Measurements from ENCODE around the gene RBX1. TPM values are rescaled to one million over a fixed set of nuclear protein-coding genes. Genes with fewer than 3 reads are reported as not detected.

The RBX1 gene
- total and polyA plus RNA-seq, 2 experiments from 2014 or later: 31.7 to 340 TPM

DNA sequence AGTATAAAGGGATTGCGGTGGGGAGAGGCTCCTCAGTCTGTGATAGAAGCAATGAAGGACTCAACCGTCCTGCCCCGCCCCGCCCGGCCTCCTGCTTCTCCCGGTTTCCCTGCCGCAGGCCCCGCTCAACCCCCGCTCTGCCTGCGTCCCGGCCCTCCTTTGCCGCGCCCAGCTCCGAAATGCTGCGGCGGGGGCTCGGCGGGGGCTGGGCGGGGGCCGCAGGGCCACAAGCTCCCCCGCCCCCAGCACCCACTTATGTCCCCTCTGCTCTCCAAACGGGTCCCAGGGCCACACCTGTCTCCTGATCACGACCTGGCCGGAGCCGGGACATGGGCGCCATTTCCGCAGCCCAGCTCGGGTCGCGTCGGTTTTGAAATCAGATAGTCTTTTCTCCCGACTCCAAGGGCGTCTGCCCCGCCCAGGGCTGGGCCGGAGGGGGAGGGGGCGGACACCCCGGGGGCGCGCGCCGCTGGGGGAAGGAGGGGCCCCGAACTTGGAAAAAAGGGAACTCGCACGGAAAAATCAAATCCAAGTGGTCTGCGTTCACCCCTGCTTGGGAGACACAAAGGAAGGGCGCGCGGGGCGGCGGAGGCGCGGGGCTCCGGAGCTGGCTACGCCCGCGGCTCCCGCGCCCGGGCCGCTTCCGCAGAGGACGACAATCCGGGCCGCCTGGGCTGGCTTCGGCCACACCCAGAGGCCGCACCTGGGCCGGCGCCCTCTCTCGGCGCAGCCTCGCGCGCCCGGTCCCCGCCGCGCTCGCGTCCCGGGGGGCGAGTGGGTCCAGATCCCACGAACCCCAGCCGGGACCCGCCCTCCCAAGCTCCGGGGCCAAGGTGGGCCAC, 70.7 kb downstream of the RBX1 start:
- no peaks in the 10 kb centered on the region for H3K36me3 ChIP-seq (ENCODE audit: insufficient read depth)
- no peaks in the 10 kb centered on the region for H3K9me2 ChIP-seq (ENCODE audit: insufficient read depth)
- DNase-seq (ENCODE audit: low spot score): peak; percentile 77
- H4K20me1 ChIP-seq (replicated peaks; ENCODE audit: insufficient read depth): no peaks in the 10 kb centered on the region
- TF ChIP-seq JUNB (IDR thresholded peaks at IDR 0.05; ENCODE audit: unreplicated experiment) (no peak), STAT1 (IDR thresholded peaks at IDR 0.05; ENCODE audit: unreplicated experiment) (no peak), POLR2AphosphoS5 (IDR thresholded peaks at IDR 0.05; ENCODE audit: low read depth) (peak; percentile 65; the same call in 1 of the 2 replicates)
- H3K27me3 ChIP-seq (ENCODE audit: insufficient read depth): peaks cover 8% of the 10 kb centered on the region; the same call in 1 of the 2 replicates
- Mint-ChIP-seq H3K4me1 (peaks cover 18% of the 10 kb centered on the region), H3K4me3 (peak overlapping the region; percentile 95), H3K9me3 (no peaks in the 10 kb centered on the region; the same call in 2 of the 3 replicates), H3K27ac (peak overlapping the region; percentile 99), H3K27me3 (ENCODE audit: insufficient read depth, low read depth, poor library complexity) (peaks cover 8% of the 10 kb centered on the region), H3K36me3 (ENCODE audit: low read depth) (peaks cover 3% of the 10 kb centered on the region; the same call in 1 of the 3 replicates)
- H3K27ac ChIP-seq (ENCODE audit: low read depth): peak overlapping the region; percentile 99
- H2AFZ ChIP-seq: peak overlapping the region; percentile 96
- peak; percentile 67 for ATAC-seq
- H3F3A ChIP-seq (replicated peaks; ENCODE audit: low read depth): peaks cover 12% of the 10 kb centered on the region
- H3K4me2 ChIP-seq: peak overlapping the region; percentile 75
- peak overlapping the region; percentile 83 for H3K4me3 ChIP-seq
- H3K4me1 ChIP-seq (ENCODE audit: insufficient read depth): peaks cover 13% of the 10 kb centered on the region
- H3K79me2 ChIP-seq (replicated peaks; ENCODE audit: insufficient read depth): no peaks in the 10 kb centered on the region

- H3K9me3 Mint-ChIP-seq: no peaks in the 10 kb centered on the region; the same call in 2 of the 3 replicates
- Histone ChIP-seq H2AFZ (peak overlapping the region; percentile 96), H3K4me2 (peak overlapping the region; percentile 75), H3K79me2 (replicated peaks; ENCODE audit: insufficient read depth) (no peaks in the 10 kb centered on the region), H3K4me1 (ENCODE audit: insufficient read depth) (peaks cover 13% of the 10 kb centered on the region), H3K4me3 (peak overlapping the region; percentile 83), H4K20me1 (replicated peaks; ENCODE audit: insufficient read depth) (no peaks in the 10 kb centered on the region), H3F3A (replicated peaks; ENCODE audit: low read depth) (peaks cover 12% of the 10 kb centered on the region), H3K9me2 (ENCODE audit: insufficient read depth) (no peaks in the 10 kb centered on the region), H3K27ac (ENCODE audit: low read depth) (peak overlapping the region; percentile 99), H3K27me3 (ENCODE audit: insufficient read depth) (peaks cover 8% of the 10 kb centered on the region; the same call in 1 of the 2 replicates), H3K36me3 (ENCODE audit: insufficient read depth) (no peaks in the 10 kb centered on the region)
- TF ChIP-seq CREB1 (CRISPR knock-in tag; IDR thresholded peaks at IDR 0.05; ENCODE audit: low read depth) (peak; percentile 62; the same call in 1 of the 2 replicates), POLR2AphosphoS5 (IDR thresholded peaks at IDR 0.05; ENCODE audit: low read depth) (peak; percentile 75)
- TF ChIP-seq, protein P1, sequence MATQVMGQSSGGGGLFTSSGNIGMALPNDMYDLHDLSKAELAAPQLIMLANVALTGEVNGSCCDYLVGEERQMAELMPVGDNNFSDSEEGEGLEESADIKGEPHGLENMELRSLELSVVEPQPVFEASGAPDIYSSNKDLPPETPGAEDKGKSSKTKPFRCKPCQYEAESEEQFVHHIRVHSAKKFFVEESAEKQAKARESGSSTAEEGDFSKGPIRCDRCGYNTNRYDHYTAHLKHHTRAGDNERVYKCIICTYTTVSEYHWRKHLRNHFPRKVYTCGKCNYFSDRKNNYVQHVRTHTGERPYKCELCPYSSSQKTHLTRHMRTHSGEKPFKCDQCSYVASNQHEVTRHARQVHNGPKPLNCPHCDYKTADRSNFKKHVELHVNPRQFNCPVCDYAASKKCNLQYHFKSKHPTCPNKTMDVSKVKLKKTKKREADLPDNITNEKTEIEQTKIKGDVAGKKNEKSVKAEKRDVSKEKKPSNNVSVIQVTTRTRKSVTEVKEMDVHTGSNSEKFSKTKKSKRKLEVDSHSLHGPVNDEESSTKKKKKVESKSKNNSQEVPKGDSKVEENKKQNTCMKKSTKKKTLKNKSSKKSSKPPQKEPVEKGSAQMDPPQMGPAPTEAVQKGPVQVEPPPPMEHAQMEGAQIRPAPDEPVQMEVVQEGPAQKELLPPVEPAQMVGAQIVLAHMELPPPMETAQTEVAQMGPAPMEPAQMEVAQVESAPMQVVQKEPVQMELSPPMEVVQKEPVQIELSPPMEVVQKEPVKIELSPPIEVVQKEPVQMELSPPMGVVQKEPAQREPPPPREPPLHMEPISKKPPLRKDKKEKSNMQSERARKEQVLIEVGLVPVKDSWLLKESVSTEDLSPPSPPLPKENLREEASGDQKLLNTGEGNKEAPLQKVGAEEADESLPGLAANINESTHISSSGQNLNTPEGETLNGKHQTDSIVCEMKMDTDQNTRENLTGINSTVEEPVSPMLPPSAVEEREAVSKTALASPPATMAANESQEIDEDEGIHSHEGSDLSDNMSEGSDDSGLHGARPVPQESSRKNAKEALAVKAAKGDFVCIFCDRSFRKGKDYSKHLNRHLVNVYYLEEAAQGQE (IDR thresholded peaks at IDR 0.05; ENCODE audit: unreplicated experiment): no peak
- ATAC-seq (peak; percentile 79), DNase-seq (ENCODE audit: low spot score) (peak; percentile 96)
- H3K27me3 Mint-ChIP-seq (ENCODE audit: insufficient read depth, low read depth, poor library complexity): peaks cover 13% of the 10 kb centered on the region
- peaks cover 3% of the 10 kb centered on the region; the same call in 1 of the 3 replicates for H3K36me3 Mint-ChIP-seq (ENCODE audit: low read depth)
- peak overlapping the region; percentile 86; the same call in 1 of the 2 replicates for H3K27ac Mint-ChIP-seq
- H3K4me3 Mint-ChIP-seq: peak overlapping the region; percentile 72
- H3K4me1 Mint-ChIP-seq: peaks cover 18% of the 10 kb centered on the region
These were observed 71.5 kb downstream of the RBX1 start for GRCh38 chr22:41022470-41023298.

Small RNA genes within 50 kb of the gene (small RNA-seq; reads per million reads assigned to genes)
- not detected for gene RF00017 (ENCODE audit: low replicate concordance)
- gene RNU6-379P (ENCODE audit: low replicate concordance): not detected

Other genes starting within 250 kb of the RBX1 start
- 40.0 and 43.6 TPM in 2 replicates for gene SLC25A17, start 132.0 kb upstream of the RBX1 start, total RNA-seq (2014; rRNA removed; shearing (Covaris generic))
- 28.2 and 35.4 TPM in 2 replicates for gene SLC25A17, start 132.0 kb upstream of the RBX1 start, polyA plus RNA-seq (2016; fragmentation: Nextera tagmentation; extraction: Ambion mirVana)
- gene ST13, start 94.7 kb upstream of the RBX1 start, total RNA-seq (2014; rRNA removed; shearing (Covaris generic)): 148 and 159 TPM in 2 replicates
- 208 and 238 TPM in 2 replicates for gene ST13, start 94.7 kb upstream of the RBX1 start, polyA plus RNA-seq (2016; fragmentation: Nextera tagmentation; extraction: Ambion mirVana)
- gene XPNPEP3, start 94.2 kb upstream of the RBX1 start, total RNA-seq (2014; rRNA removed; shearing (Covaris generic)): 19.5 and 22.9 TPM in 2 replicates
- 10.4 and 11.6 TPM in 2 replicates for gene XPNPEP3, start 94.2 kb upstream of the RBX1 start, polyA plus RNA-seq (2016; fragmentation: Nextera tagmentation; extraction: Ambion mirVana)
- not detected in 2 replicates for gene DNAJB7, start 89.3 kb upstream of the RBX1 start, total RNA-seq (2014; rRNA removed; shearing (Covaris generic))
- gene DNAJB7, start 89.3 kb upstream of the RBX1 start, polyA plus RNA-seq (2016; fragmentation: Nextera tagmentation; extraction: Ambion mirVana): 0.40 and 0.63 TPM in 2 replicates
- 129 and 130 TPM in 2 replicates for gene EP300, start 141.2 kb downstream of the RBX1 start, total RNA-seq (2014; rRNA removed; shearing (Covaris generic))
- gene EP300, start 141.2 kb downstream of the RBX1 start, polyA plus RNA-seq (2016; fragmentation: Nextera tagmentation; extraction: Ambion mirVana): 39.4 and 40.7 TPM in 2 replicates